ENCODE measurements around the gene CADM1.

- TF ChIP-seq SUZ12 (IDR thresholded peaks at IDR 0.05; ENCODE audit: unreplicated experiment) (no peak), JUND (IDR thresholded peaks at IDR 0.05; ENCODE audit: low read depth, low read length) (no peak), GATAD2B (conservative IDR thresholded peaks at IDR 0.05; ENCODE audit: low read depth) (no peak), FOXK2 (IDR thresholded peaks at IDR 0.05) (no peak), CTCF (IDR thresholded peaks at IDR 0.05 in 2 of 3, conservative IDR thresholded peaks at IDR 0.05 in 1 of 3; ENCODE audit: control insufficient read depth in 2 of 3, extremely low read depth in 1 of 3, insufficient read depth in 1 of 3, low read depth in 3 of 3, low read length in 3 of 3) (no peak), RBBP5 (conservative IDR thresholded peaks at IDR 0.05) (no peak), DPF2 (IDR thresholded peaks at IDR 0.05) (no peak), NRF1 (conservative IDR thresholded peaks at IDR 0.05; ENCODE audit: low read depth, low read length) (no peak), YBX1 (IDR thresholded peaks at IDR 0.05) (no peak), EP300 (IDR thresholded peaks at IDR 0.05; ENCODE audit: borderline replicate concordance in 1 of 2, control insufficient read depth in 1 of 2, low read depth in 2 of 2, low read length in 2 of 2) (no peak), BCLAF1 (IDR thresholded peaks at IDR 0.05) (no peak), CREM (IDR thresholded peaks at IDR 0.05; ENCODE audit: low read depth) (no peak), BHLHE40 (IDR thresholded peaks at IDR 0.05; ENCODE audit: borderline replicate concordance in 1 of 2, low read depth in 2 of 2, low read length in 1 of 2) (no peak)
Measured at GRCh38 chr11:115247361-115247760, 256.9 kb downstream of the CADM1 start.
